Esophagus squamous epithelium (tissue), 5 donors: Measurements from ENCODE around the gene NLGN1. TPM values are rescaled to one million over a fixed set of nuclear protein-coding genes. Genes with fewer than 3 reads are reported as not detected.

ENCODE experiments used
- DNase-seq: peaks from one replicate; lab custom pipeline; 2025; lab: John Stamatoyannopoulos, UW
- H3K27ac ChIP-seq, 4 donors: fragments of 200-600 bp; sonication (generic); one replicate each; pipeline ENCODE4 v1.5.1; 2016 to 2019; ENCODE audit warnings: mild to moderate bottlenecking in 1 of 4
- H3K27me3 ChIP-seq, 4 donors: fragments of 200-600 bp; sonication (generic); 1 replicate in 3 of 4; 2 replicates in 1 of 4; pipeline versions ENCODE4 v1.5.1 to v1.6.0; 2017 to 2021; ENCODE audit warnings: antibody characterized with exemption in 1 of 4
- H3K36me3 ChIP-seq, 3 donors: fragments of 200-600 bp; sonication (generic); one replicate each; pipeline ENCODE4 v1.5.1; 2016 to 2019
- H3K4me1 ChIP-seq, 3 donors: fragments of 200-600 bp; sonication (generic); one replicate each; pipeline ENCODE4 v1.5.1; 2017 to 2019
- H3K4me3 ChIP-seq, 4 donors: fragments of 200-600 bp; sonication (generic); 1 replicate in 3 of 4; 2 replicates in 1 of 4; pipeline ENCODE4 v1.5.1; 2016 to 2019; ENCODE audit warnings: mild to moderate bottlenecking in 2 of 4, moderate library complexity in 1 of 4
- H3K9me3 ChIP-seq, 3 donors: fragments of 200-600 bp; sonication (generic); one replicate each; pipeline ENCODE4 v1.5.1; 2016 to 2019
- POLR2A ChIP-seq, 4 donors: fragments of 450-650 bp; IDR thresholded peaks; one replicate each; pipeline ENCODE4 v1.6.1; 2017; ENCODE audit warnings: antibody characterized with exemption in 4 of 4, mild to moderate bottlenecking in 4 of 4, moderate library complexity in 3 of 4
- WGBS, 2 donors: methylation state at CpG; one replicate each; pipeline ENCODE4 v1.1.5; 2018; 5-methylcytosine and 5-hydroxymethylcytosine counted together
- intact Hi-C: fragments of 100-400 bp; cut with DNase I; formaldehyde crosslinking; loops from one replicate; pipeline ENCODE4 v1.15.0; 2022
- total RNA-seq, 4 donors: library from RNA; depleted of rRNA; stranded (reverse); fragments of >200 nt; gene quantifications; one replicate each; pipeline ENCODE4 v1.1.0, GENCODE V29; 2016
- TF ChIP-seq, protein P1 (sequence below), 6 experiments: fragments of 450-650 bp in 4 of 6; fragments of 200-600 bp in 2 of 6; sonication (generic) in 2 of 6; IDR thresholded peaks; one replicate each; pipeline ENCODE4 v1.5.1; 2016 to 2019; ENCODE audit warnings: antibody characterized with exemption in 6 of 6, mild to moderate bottlenecking in 4 of 6, moderate library complexity in 4 of 6
- donor health status: DM: yes; HTN: yes; CAD: no.

Gene NLGN1
- total RNA-seq, 4 donors from 2014 or later: 0.34 to 12.6 (median 2.9) TPM

DNA sequence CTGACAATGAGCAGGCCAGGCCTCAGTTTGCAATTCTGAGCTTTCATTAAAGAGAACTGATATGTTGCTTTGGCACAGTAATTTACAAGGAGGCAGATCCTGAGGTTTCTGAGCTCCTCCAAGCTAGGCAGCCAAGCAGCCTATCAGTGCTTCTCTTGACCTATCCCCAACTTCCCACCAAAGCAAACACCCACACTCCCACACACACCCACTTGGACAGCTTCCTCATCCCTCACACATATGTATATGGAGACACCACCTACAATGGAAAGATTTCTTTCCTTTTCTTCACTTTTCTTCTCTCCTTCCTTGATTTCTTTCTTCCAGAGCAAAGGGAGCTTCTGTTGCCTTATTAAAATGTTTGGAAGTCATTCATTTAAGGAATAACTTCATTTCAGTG lies 217.0 kb downstream of the NLGN1 start:
- intact Hi-C loops: no loop called here
- TF ChIP-seq, protein P1, sequence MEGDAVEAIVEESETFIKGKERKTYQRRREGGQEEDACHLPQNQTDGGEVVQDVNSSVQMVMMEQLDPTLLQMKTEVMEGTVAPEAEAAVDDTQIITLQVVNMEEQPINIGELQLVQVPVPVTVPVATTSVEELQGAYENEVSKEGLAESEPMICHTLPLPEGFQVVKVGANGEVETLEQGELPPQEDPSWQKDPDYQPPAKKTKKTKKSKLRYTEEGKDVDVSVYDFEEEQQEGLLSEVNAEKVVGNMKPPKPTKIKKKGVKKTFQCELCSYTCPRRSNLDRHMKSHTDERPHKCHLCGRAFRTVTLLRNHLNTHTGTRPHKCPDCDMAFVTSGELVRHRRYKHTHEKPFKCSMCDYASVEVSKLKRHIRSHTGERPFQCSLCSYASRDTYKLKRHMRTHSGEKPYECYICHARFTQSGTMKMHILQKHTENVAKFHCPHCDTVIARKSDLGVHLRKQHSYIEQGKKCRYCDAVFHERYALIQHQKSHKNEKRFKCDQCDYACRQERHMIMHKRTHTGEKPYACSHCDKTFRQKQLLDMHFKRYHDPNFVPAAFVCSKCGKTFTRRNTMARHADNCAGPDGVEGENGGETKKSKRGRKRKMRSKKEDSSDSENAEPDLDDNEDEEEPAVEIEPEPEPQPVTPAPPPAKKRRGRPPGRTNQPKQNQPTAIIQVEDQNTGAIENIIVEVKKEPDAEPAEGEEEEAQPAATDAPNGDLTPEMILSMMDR (IDR thresholded peaks at IDR 0.05): no peak
- no peak for TF ChIP-seq POLR2A (IDR thresholded peaks at IDR 0.05)
- Histone ChIP-seq H3K27ac (no peak overlapping the region), H3K4me3 (no peak overlapping the region), H3K27me3 (no peaks in the 10 kb centered on the region), H3K9me3 (no peaks in the 10 kb centered on the region), H3K36me3 (no peaks in the 10 kb centered on the region), H3K4me1 (no peaks in the 10 kb centered on the region)
- DNase-seq: no peak

DNA sequence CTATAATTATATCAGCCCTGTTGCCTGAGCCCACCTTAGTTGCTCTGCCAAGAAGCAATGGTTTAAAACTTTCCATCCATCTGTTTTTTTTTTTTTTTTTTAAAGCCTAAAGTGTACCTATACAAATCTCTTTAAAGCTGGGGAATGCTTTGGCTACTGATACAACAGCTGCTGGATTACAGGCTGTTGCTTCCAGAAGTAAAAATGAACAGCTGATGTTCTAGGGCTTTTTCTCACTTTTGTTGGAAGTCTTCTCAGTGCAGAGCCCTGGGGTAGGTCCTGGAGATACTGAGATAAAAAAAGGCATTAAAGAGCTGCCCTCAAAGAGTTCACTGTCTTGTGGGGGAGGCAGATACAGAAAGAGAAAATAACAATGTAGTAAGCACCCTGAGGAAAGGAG lies 218.1 kb downstream of the NLGN1 start:
- H3K4me1 ChIP-seq: no peaks in the 10 kb centered on the region
- DNase-seq: no peak
- no peaks in the 10 kb centered on the region for H3K27me3 ChIP-seq
- no peaks in the 10 kb centered on the region for H3K9me3 ChIP-seq
- H3K4me3 ChIP-seq: no peak overlapping the region
- no peaks in the 10 kb centered on the region for H3K36me3 ChIP-seq
- intact Hi-C loops: no loop called here
- H3K27ac ChIP-seq: no peak overlapping the region
- TF ChIP-seq, protein P1 (IDR thresholded peaks at IDR 0.05): no peak
- no peak for TF ChIP-seq POLR2A (IDR thresholded peaks at IDR 0.05)

DNA sequence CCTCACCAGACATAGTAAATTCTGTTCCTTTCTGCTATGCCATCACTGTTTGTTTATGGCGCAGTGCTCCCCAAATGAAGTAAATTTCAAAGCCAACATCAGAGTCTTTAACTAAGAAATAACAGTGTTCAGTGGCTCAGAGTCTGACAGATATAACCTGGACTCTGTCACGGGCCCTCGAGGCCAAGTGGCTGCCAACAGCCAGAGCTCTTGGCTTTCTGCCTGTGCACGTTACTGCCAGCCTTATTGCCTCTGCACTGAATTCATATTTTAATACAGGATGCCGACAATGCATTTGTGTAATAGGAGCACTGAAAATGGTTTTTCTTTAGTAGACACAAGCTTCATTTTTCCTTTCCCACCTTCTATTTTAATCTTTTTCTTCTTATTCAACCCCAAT lies 219.9 kb downstream of the NLGN1 start:
- WGBS, 2 donors: 32 to 49% methylated on average over 5 of the region's 5 CpGs
- H3K4me1 ChIP-seq: no peaks in the 10 kb centered on the region
- no peaks in the 10 kb centered on the region for H3K27me3 ChIP-seq
- no peaks in the 10 kb centered on the region for H3K36me3 ChIP-seq
- H3K9me3 ChIP-seq: no peaks in the 10 kb centered on the region
- TF ChIP-seq, protein P1 (IDR thresholded peaks at IDR 0.05): no peak
- TF ChIP-seq POLR2A (IDR thresholded peaks at IDR 0.05): no peak
- no peak overlapping the region for H3K27ac ChIP-seq
- intact Hi-C loops: no loop called here
- no peak overlapping the region for H3K4me3 ChIP-seq
- DNase-seq: no peak

DNA sequence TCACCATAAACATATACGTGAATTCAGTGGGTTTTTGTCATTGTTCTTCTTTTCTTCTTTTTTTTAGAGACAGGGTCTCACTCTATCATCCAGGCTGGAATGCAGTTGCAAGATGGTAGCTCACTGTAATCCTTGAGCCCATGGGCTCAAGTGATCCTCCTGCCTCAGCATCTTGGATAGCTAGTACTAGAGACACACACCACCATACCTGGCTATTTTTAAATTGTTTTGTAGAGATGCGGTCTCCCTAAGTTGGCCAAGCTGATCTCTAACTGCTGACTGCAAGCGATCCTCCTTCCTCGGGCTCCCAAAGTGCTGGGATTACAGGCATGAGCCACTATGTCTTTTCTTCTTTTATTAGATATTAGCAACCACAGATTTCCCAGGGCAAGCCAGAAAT lies 220.6 kb downstream of the NLGN1 start:
- Histone ChIP-seq H3K27ac (no peak overlapping the region), H3K27me3 (no peaks in the 10 kb centered on the region), H3K36me3 (no peaks in the 10 kb centered on the region), H3K9me3 (no peaks in the 10 kb centered on the region), H3K4me3 (no peak overlapping the region), H3K4me1 (no peaks in the 10 kb centered on the region)
- no peak for DNase-seq
- 86 to 90% methylated on average over 2 to 4 of the region's 4 CpGs for WGBS, 2 donors
- TF ChIP-seq, protein P1 (IDR thresholded peaks at IDR 0.05): no peak
- TF ChIP-seq POLR2A (IDR thresholded peaks at IDR 0.05): no peak
- intact Hi-C loops: no loop called here

DNA sequence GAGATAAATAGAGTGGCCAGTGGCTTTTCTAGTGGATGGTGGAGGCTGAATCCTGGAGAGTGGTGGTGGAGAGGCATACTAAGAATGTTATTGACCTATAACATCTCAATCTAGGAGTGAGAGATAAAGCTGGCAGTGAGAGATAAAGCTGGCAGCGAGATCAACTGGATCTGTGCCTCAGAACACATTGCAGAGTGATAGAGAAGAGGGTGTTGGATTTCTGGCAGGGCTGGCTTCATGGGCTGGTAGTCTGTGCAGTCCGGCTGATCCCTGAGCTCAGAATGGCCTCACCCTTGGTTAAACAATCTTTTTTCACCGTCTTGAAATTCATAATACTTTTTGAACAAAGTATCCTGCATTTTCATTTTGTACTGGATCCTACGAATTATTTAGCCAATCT lies 221.2 kb downstream of the NLGN1 start:
- Histone ChIP-seq H3K36me3 (no peaks in the 10 kb centered on the region), H3K27me3 (no peaks in the 10 kb centered on the region), H3K4me1 (no peaks in the 10 kb centered on the region), H3K9me3 (no peaks in the 10 kb centered on the region), H3K27ac (no peak overlapping the region), H3K4me3 (no peak overlapping the region)
- DNase-seq: no peak
- WGBS, 2 donors: 24 to 45% methylated on average over 4 of the region's 4 CpGs
- intact Hi-C loops: no loop called here
- TF ChIP-seq, protein P1 (IDR thresholded peaks at IDR 0.05): no peak
- TF ChIP-seq POLR2A (IDR thresholded peaks at IDR 0.05): no peak
